Heart left ventricle (tissue), 16 donors: Measurements from ENCODE around the gene NRCAM. TPM values are rescaled to one million over a fixed set of nuclear protein-coding genes. Genes with fewer than 3 reads are reported as not detected.

Source experiments
- ATAC-seq, 4 donors: fragments of 200-7000 bp; cut with Tn5 transposase; one replicate each; pipeline ENCODE4 v1.9.1; 2020 to 2022; ENCODE audit warnings: moderate library complexity in 4 of 4, mild to moderate bottlenecking in 3 of 4, moderate number of reproducible peaks in 1 of 4
- DNase-seq, 5 donors: peaks; one replicate each; pipeline ENCODE4 v3.0.0-alpha.2; 2020
- H3K27ac ChIP-seq, 12 donors: fragments of 200-600 bp; sonication (generic) in 4 of 12; one replicate each; pipeline versions ENCODE4 v1.5.0 to v1.8.0; 2016 to 2022; ENCODE audit warnings: mild to moderate bottlenecking in 2 of 12
- H3K27me3 ChIP-seq, 9 donors: fragments of 200-600 bp; sonication (generic) in 2 of 9; one replicate each; pipeline versions ENCODE4 v1.5.1 to v1.8.0; 2016 to 2022; ENCODE audit warnings: mild to moderate bottlenecking in 3 of 9
- H3K36me3 ChIP-seq, 9 donors: fragments of 200-600 bp; sonication (generic) in 2 of 9; one replicate each; pipeline versions ENCODE4 v1.5.0 to v1.8.0; 2018 to 2022; ENCODE audit warnings: mild to moderate bottlenecking in 2 of 9
- H3K4me1 ChIP-seq, 12 donors: fragments of 200-600 bp; sonication (generic) in 4 of 12; one replicate each; pipeline versions ENCODE4 v1.5.0 to v1.8.0; 2016 to 2022; ENCODE audit warnings: mild to moderate bottlenecking in 3 of 12
- H3K4me3 ChIP-seq, 12 donors: fragments of 200-600 bp; sonication (generic) in 4 of 12; one replicate each; pipeline versions ENCODE4 v1.5.0 to v1.8.0; 2017 to 2022; ENCODE audit warnings: mild to moderate bottlenecking in 9 of 12, moderate library complexity in 4 of 12
- H3K9me3 ChIP-seq, 12 donors: fragments of 200-600 bp; sonication (generic) in 4 of 12; one replicate each; pipeline versions ENCODE4 v1.5.0 to v1.8.0; 2016 to 2022; ENCODE audit warnings: mild to moderate bottlenecking in 1 of 12
- CTCF ChIP-seq, 12 donors: fragments of 200-600 bp; sonication (generic) in 4 of 12; IDR thresholded peaks; one replicate each; pipeline versions ENCODE4 v1.5.0 to v1.8.0; 2018 to 2022; ENCODE audit warnings: antibody characterized with exemption in 12 of 12, mild to moderate bottlenecking in 5 of 12
- POLR2A ChIP-seq, 2 donors: fragments of 450-650 bp; IDR thresholded peaks; one replicate each; pipeline ENCODE4 v1.6.1; 2017; ENCODE audit warnings: antibody characterized with exemption in 2 of 2, mild to moderate bottlenecking in 2 of 2, moderate library complexity in 2 of 2
- WGBS, 4 donors: extraction: QIAGEN DNeasy Blood & Tissue Kit in 2 of 4; methylation state at CpG; one replicate each; pipeline versions ENCODE4 v1.1.5 to v1.1.7; 2013 to 2018; 5-methylcytosine and 5-hydroxymethylcytosine counted together
- intact Hi-C, 10 donors: fragments of 100-400 bp; cut with DNase I; formaldehyde crosslinking; loops; one replicate each; pipeline versions ENCODE4 v1.11.1 to v1.14.2; 2022
- polyA plus RNA-seq, 2 donors: library from polyadenylated mRNA; stranded (reverse); fragments of 200-250 nt; gene quantifications; one replicate each; pipeline ENCODE4 v1.2.3, GENCODE V29; 2013
- total RNA-seq, 9 donors: library from RNA; depleted of rRNA in 2 of 9; stranded (reverse); fragments of >200 nt in 2 of 9; fragmentation: NEBNext Ultra II Directional in 3 of 9; extraction: Animal tissue kit (Norgen Biotek cat#: 25700) in 3 of 9; gene quantifications; one replicate each; pipeline versions ENCODE4 v1.1.0 to v1.2.4, GENCODE V29; 2016 to 2023
- donor health status: ischemic (EF 13 %, LVEDD 7.1; RV severe dilation, severe dysfunction).
- donor health status: healthy with polysubstance abuse.
- donor health status: DM: no; HTN: yes; CAD: no.
- donor health status: DM: no; HTN: no; CAD: no.
- donor health status: ischemic (EF 25% LVEDD 6.9; RV normal size, moderate dysfunction).
- donor health status: ischemic (EF 25% LVEDD 5.7; RV mildly dilated, moderate dysfunction).
- donor health status: healthy.
- donor health status: DM: yes; HTN: yes; CAD: no.
- donor health status: ischemic (EF 35%, LVEDD 5.7; RV mildly dilated, moderate dysfunction).
- donor health status: nonischemic (EF 11% LVEDD 7.7; RV severe dilation, severe dysfunction).
- donor health status: DM: yes; HTN: yes; CAD: no.
- donor health status: PGD.
- donor health status: ischemic (EF 29% LVEDD 5.4; RV normal size, mild dysfunction).
- donor health status: nonischemic (EF 23%, LVEDD 6.1; RV moderate dilation, normal function).

Gene NRCAM
- total and polyA plus RNA-seq, 11 donors = 0.07 to 2.5 (median 0.36) TPM

GRCh38 chr7:108164342-108164741 is 291.9 kb downstream of the NRCAM start:
- intact Hi-C loops = no loop called here
- TF ChIP-seq CTCF (IDR thresholded peaks at IDR 0.05) = no peak
- no peak for TF ChIP-seq POLR2A (IDR thresholded peaks at IDR 0.05)
- Histone ChIP-seq H3K4me3 (no peak overlapping the region), H3K36me3 (no peaks in the 10 kb centered on the region), H3K27me3 (peaks cover 0 to 11% (median 0%) of the 10 kb centered on the region in 9 donors), H3K9me3 (no peaks in the 10 kb centered on the region), H3K4me1 (no peaks in the 10 kb centered on the region), H3K27ac (no peak overlapping the region)
- DNase-seq (no peak), ATAC-seq (no peak)
- WGBS, 4 donors = 71 to 81% (median 80%) methylated on average over 6 of the region's 6 CpGs

- Histone ChIP-seq H3K4me1 (no peaks in the 10 kb centered on the region), H3K4me3 (no peak overlapping the region), H3K36me3 (no peaks in the 10 kb centered on the region), H3K27me3 (peaks cover 0 to 5% (median 0%) of the 10 kb centered on the region in 9 donors), H3K27ac (no peak overlapping the region), H3K9me3 (no peaks in the 10 kb centered on the region)
- intact Hi-C loops = no loop called here
- 42 to 60% (median 50%) methylated on average over 1 of the region's 1 CpG for WGBS, 4 donors
- ATAC-seq (no peak), DNase-seq (no peak)
- no peak for TF ChIP-seq POLR2A (IDR thresholded peaks at IDR 0.05)
- TF ChIP-seq CTCF (IDR thresholded peaks at IDR 0.05) = no peak
Observed at GRCh38 chr7:108158776-108159175, 297.5 kb downstream of the NRCAM start.

- ATAC-seq (no peak), DNase-seq (no peak)
- no peak overlapping the region for H3K4me3 ChIP-seq
- no peaks in the 10 kb centered on the region for H3K36me3 ChIP-seq
- no peak for TF ChIP-seq CTCF (IDR thresholded peaks at IDR 0.05)
- H3K9me3 ChIP-seq = no peaks in the 10 kb centered on the region
- WGBS, 4 donors = 91 to 98% (median 95%) methylated on average over 4 of the region's 4 CpGs
- H3K4me1 ChIP-seq = no peaks in the 10 kb centered on the region
- H3K27me3 ChIP-seq = peaks cover 0 to 5% (median 0%) of the 10 kb centered on the region in 9 donors
- H3K27ac ChIP-seq = no peak overlapping the region
- intact Hi-C loops = no loop called here
Observed at GRCh38 chr7:108157606-108158335, 298.5 kb downstream of the NRCAM start.

- H3K4me3 ChIP-seq = no peak overlapping the region
- no peak for ATAC-seq
- H3K27me3 ChIP-seq = peaks cover 0 to 5% (median 0%) of the 10 kb centered on the region in 9 donors
- intact Hi-C loops = no loop called here
- no peak for TF ChIP-seq CTCF (IDR thresholded peaks at IDR 0.05)
- TF ChIP-seq POLR2A (IDR thresholded peaks at IDR 0.05) = no peak
- H3K4me1 ChIP-seq = no peaks in the 10 kb centered on the region
- H3K9me3 ChIP-seq = no peaks in the 10 kb centered on the region
- no peak overlapping the region for H3K27ac ChIP-seq
- no peak for DNase-seq
- no peaks in the 10 kb centered on the region for H3K36me3 ChIP-seq
- 83 to 92% (median 90%) methylated on average over 3 of the region's 3 CpGs for WGBS, 4 donors
Observed at GRCh38 chr7:108156897-108157605, 299.2 kb downstream of the NRCAM start.
